HK-2 (cell line): ENCODE data around the gene BCAS2.
"Not testable (repeated sequence)": the region's sequence is repeated elsewhere in the genome, so short reads cannot be mapped to it uniquely, and the experiment has no call there.

Experiments used
- DNase-seq: peaks from one replicate; pipeline ENCODE4 v3.0.0-alpha.2; 2018; ENCODE audit not compliant: unreplicated experiment

Gene BCAS2

DNA sequence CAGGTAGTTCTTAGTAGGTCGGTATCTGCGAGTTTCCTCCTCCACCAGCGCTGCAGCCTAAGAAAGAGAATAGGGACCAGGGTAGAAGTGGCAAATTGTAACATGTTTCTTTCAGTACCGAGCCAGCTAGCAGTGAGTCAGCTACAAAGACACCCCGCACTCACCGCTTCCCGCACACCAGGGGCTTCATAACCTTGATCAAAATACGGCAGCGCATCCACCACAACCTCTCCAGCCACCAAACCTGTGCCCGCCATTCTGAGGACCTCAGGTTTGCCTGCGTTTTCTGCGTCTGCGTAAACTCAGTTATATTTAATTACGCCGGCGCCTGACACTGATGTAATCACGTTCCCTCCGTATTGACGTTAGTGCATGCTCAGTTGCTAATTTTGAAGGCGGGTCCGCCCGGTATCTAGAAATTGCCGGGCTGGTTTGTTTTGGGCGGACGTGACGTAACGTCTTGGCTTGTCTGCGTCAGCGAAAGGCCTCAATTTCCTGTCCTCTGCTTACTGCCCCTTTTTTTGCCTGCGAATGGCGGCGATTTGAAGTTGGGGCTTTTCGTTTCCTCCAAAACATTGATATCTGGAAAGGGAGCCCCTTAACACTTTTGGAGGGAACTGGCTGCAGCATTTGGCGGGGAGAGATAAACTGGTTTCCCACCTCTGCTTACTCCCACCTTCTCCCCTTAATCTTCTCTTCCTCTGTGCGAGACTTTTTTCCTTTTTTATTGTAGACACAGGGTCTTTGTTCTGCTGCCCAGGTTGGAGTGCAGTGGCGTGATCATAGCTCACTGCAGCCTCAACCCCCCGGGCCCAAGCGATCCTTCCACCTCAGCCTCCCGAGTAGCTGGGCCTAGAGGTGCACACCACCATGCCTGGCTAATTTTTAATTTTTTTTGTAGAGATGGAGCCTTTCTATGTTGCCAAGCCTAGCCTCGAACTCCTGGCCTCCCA lies at the start of gene BCAS2:
BCAS2 (minus strand) TSS at position 281 of the 953 bp plus-strand sequence; CDS start at position 257, 24 bp downstream.
- peak; percentile 93 for DNase-seq

DNA sequence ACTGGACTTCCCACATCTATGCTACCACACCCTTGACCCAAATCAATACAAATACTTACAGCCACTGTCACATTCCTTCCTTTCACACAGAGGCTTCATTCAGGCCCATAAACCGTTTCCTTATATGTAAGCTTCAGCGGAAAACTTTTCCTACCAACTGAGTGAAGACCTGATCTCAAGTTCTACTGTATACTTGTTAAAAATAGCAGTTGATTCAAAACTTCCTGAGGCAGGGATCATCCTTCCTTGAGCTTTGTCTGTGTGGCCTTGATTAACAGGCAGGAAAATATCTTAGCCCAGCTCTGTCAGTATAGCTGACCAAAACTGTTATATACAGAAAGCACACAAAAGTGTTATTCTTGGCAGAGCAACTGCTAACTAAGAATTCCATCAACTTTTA lies 45.7 kb upstream of the BCAS2 start:
- no peak for DNase-seq

DNA sequence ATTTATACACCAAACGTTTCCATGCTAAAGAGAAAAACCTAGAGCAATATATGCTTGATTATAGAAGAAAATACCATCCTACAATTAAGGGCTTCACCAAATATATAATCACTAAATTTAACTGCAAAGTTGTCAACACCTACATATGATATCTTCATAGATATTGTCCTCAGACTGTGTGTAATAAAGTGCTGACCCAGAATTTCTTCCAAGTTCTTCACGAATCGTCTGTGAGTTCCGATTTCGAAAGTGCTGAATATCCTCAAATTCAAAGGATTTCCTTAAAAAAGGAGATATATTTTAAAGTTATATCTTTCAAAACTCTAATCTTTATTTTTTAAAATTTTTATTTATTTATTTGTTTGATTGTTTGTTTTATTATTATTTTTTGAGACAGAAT lies 41.9 kb upstream of the BCAS2 start:
- DNase-seq, result no peak

DNA sequence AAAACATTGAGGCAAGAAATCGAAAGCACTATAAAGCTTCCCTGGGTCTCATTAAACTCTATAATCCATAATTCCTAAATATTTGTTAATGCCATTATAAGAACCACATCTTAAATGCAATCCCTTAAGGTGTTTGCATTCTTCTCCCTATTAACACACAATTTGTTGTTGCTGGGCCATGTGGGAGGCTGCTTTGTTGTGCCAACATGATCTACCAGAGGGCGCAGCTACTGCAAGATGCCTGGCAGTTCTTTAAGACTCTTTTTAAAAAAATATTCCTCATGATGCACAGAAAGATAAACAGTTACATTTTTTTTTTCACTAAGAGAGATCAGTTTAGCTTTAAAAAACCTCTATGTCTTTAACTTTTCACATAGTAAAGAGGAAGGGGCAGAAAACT lies 39.0 kb upstream of the BCAS2 start:
- no peak for DNase-seq

DNA sequence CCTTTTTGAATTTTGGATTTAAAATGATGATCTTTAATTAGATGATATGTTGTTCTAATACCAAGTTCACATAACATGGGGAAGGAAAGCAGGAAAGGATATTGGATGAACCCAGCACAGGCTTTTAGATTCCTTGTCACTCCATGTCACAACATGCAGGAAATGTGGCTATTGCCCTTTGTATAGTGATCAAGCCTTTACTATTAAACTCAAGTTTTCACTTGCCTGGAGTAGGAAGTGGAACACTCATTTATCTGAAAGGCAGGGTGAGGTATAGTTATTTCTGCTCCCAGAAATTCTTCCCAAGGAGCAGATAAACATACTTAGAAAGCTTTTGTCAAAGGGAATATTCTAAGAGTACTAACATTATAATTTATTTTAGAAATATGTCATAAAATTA lies 37.2 kb upstream of the BCAS2 start:
- DNase-seq, result no peak

DNA sequence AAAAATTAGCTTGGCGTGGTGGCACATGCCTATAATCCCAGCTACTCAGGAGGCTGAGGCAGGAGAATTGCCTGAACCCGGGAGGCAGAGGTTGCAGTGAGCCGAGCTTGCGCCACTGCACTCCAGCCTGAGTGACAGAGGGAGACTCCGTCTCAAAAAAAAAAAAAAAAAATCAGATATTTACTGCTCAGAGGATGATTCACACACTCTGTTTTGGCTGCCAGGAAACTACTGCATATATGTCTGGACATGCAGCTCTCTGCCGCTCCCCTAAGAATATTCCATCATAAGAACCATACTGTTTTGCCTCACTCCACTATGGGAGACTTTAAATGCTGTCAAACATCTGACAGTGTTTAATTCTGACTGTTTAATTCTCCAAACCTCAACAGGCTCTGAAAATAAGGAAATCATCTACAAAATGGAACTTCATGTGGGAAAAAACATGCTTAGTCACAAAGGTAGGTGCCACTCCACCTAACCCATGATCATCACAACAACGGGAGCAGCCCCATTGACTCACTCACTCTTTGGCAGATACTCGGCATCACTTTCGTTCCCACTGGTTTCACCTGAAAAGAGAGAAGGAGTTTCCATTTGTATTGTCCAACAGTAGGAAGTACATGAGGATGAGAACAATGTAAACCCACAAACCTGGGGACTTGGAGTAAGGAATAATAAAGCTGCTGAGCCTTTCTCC lies 29.3 kb upstream of the BCAS2 start:
- DNase-seq, result no peak

DNA sequence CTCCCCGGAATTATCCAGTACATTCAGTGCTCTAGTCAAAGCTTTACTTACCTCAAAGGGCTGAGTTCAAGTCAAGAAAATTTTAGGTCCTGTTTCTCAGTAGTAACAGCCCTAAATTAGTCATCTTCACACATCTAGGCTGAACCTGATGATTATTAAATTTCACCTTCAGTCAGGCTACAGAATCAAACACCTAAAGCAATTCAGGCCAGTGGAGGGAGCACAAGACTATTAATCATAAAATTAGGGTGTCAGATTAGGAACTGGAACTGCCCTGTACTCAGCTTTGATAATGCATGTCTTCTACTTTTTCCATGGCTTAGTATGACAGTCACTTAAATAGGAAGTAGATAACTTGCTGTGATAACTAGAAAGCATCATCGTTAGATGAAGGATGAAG lies 28.4 kb upstream of the BCAS2 start:
- no peak for DNase-seq

DNA sequence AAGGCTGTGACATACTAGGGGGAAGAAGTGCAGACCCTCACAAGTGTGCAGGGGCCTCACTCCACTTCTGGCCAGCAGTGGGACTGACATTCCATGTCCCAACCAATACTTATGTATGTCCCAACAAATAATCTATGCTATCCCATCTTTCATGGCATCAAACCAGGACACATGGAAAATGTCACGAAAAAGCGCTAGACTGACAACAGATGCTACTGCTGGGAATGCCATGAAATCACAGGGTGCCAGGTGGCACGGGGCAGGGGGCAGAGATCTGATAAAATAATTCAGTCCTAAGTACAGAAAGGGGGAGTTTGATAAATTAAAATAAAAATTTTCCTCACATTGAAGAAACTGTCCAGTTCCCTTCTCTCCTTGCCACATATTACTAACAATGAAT lies 27.6 kb upstream of the BCAS2 start:
- DNase-seq, result no peak

DNA sequence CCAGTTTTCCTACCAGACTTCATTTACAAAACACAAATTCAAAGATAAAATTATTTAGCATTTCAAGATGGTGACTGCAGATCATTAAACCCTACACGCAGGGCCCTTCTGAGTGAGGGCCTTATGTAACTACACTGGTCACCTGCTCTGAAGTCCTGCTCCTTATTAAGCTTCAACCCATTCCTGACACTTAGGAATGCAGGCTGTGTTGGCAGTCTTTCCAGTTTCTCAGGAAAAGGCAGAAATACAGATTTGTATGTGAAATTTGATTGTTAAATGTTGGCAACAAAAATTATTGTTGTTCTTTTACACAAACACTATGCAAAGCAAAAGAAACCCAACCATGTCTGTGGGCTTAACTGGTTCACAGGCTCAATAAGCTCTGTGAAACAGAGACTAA lies 25.8 kb upstream of the BCAS2 start:
- no peak for DNase-seq

DNA sequence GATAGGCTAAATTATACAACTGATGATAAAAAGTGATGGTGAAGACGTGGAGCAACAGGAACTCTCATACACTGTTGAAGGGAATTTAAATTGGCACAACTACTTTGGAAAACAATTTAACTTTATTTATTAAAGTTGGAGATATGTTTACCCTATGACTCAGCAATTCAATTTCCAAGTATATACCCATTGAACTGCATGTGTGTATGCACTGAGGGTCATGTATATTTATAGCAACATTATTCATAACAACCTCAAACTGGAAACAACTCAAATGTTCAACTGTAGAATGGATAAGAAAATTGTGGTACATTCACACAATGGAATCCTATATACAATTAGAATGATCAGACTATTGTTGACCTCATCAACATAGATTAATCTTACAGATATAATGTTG lies 16.5 kb upstream of the BCAS2 start:
- DNase-seq, result no peak

DNA sequence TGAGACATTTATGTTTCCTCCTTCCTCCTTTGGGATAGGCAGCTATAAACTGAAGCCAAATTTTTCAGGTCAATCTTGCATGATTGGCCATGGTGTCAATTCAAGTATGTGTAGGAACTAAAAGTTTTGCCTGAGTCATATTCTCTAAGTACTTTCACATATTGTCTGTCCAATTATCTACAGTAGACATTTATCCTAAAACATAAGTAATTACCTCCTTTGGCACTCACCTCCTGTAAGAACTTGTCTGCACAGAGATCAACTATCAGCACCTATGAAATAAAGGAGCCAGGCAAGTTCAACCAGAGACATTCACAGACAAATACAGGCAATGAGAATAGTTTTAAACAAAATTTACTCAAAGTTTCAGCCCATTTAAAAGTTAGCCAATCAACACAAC lies 14.2 kb upstream of the BCAS2 start:
- no peak for DNase-seq

DNA sequence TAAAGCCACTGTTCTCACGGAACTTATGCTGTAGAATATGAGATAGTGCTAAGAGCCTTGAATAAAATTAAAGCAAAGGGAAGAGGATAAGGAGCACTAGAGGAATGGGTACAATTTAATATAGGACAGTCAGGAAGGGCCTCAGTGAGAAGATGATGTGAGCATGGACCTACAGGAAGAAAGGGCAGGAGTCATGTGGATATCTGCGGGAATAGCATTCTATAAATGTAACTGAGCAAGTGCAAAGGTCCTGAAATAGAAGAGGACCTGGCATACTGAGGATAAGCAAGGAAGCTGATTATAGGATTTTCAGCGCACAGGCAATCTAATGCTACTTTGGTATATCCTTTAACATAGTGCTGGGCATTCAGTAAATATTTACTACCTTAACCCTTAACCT lies 12.6 kb upstream of the BCAS2 start:
- no peak for DNase-seq

DNA sequence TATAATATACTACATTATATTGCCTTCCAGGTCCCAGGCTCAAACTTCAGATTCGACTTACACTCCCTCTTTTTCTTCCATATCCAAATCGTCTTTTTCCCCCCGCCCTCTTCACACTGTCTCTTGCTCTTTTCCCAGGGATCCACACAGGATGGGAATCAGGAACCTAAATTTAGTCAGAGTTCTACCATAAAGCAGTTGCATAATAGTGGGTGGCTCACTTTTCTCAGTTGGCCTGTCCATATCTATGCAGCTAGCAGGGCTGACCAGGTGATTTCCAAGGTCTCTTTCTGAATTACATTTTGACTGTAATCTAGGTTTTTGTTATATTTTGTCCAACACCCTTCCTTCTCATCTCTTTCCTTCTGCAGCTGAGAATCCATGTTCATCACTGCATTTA lies 7.7 kb upstream of the BCAS2 start:
- no peak for DNase-seq

DNA sequence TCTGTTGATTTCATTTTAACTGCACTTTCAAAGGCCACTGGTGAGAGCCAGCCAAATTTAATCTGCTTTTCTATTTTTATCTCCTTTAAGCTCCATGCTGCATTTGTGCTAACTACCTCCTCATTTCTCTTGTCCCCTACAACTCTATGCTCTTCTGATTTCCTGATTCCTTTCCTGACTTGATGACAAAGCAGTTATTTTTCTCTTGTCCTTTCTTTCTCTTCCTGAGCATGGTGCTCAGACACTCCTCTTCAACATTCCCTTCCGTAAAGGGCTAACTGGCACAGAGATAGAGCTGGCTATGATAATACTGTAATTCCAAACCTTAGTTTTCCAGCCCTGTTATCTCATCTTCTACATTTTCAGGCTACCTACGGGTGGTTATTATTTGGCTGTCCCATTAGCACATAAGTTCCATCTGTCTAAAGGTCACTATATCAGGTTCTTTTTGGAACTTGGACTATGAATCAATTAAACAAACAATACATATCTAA lies 6.8 kb upstream of the BCAS2 start:
- DNase-seq, result no peak

DNA sequence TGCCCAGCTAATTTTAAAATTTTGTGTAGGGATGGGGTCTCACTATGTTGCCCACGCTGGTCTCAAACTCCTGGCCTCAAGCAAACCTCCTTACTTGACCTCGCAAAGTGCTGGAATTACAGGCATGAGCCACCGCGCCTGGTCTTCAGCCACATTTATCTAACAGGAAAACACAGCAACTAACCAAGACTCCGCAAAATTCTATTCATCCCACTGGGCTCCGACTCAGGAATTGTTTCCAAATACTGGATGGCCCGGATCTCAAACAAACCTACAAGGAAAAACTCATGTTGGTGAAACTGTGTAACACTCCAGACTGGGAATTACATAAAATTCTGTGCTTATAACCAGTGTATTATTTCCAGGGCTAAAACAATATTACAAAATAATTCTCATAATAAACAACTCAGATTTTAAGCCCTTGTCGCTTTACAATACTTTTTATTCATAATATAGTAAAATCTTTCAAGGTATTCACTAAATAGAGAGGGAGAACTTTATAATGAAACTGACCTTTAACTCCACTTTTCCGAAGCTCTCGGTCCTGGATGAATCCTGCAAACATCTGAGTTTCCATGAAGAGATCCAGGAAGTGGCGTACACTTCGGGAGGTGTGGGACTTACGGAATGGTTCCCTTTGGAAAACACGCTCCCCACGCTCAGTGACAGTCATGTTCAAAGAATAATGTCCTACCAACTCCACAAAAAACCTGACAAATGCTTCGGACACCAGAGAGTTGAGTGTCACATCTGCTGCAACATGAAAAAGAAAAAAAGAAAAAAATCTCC lies 6.0 kb upstream of the BCAS2 start:
- no peak for DNase-seq

DNA sequence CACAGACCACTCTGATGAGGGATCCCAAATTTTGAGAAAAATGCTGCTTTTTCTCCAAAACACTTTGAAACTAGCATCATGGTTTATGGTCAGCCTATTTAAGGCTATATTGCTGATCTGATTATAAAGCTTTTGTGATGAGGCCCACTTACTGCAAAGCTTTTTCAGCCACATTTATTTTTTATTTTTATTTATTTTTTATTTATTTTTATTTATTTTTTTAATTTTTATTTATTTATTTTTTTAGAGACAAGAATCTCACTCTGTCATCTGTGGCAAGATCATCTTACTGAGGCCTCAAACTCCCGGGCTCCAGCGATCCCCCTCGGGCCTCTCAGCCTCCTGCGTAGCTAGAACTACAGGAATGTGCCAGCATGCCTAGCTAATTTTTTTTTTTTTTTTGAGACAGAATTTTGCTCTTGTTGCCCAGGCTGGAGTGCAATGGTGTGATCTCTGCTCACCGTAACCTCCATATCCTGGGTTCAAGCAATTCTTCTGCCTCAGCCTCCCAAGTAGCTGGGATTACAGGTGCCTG lies 5.2 kb upstream of the BCAS2 start:
- DNase-seq, result no peak

DNA sequence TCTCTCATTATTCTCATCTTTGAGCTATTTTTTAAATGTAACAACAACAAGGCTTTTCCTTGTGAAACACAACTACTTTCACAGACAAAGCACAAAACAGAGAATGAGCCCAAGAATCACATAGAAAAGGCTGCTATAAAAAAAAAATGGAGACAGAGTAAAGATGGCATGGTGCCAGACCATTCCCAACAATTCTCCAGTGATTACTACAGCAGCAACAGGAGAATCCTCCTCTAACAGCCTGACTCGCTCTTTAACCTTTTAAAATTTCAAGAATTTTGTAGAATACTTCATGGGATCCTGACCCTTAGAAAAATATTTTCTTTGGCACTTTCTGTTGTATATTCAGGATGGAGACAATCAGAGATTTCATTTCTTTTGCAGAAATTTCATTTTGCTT lies 3.8 kb upstream of the BCAS2 start:
- DNase-seq, result no peak

DNA sequence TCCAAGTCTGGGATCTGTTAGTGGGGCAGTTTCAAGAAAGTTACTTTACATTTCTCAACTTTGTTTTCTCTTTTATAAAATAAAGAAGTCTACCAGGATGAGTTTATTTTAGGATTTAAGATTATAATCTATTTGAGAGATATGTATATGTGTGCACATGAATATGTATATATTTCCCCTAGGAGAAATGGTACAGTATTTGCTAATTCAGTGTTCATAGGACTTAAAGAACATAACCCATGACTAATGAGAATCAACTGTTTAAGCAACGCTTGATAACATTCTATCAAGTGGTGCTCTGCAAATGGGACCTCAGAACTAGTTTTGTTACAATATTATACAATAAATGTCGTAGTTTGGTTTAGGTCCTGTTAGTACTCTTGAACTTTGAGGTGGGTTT lies 7.0 kb downstream of the BCAS2 start:
- no peak for DNase-seq

DNA sequence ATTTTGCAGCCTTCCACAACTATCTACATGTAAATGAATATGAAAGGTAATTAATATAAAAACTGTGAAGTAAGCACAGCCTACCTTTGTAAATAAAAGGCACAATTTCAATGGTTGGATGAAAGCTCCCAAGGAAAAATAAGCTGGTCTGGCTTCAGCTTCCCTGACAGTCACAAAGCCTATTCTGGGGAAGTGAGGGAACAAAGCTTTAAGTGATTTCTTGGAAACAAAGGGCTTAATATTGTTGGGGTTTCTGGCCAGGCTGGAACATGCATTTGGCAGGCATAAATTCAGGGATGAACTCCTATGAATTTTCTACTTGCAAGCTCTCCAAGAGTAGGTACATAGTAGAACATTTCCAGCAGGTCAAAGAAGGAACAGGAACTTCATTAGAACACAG lies 17.3 kb downstream of the BCAS2 start:
- DNase-seq, result no peak

DNA sequence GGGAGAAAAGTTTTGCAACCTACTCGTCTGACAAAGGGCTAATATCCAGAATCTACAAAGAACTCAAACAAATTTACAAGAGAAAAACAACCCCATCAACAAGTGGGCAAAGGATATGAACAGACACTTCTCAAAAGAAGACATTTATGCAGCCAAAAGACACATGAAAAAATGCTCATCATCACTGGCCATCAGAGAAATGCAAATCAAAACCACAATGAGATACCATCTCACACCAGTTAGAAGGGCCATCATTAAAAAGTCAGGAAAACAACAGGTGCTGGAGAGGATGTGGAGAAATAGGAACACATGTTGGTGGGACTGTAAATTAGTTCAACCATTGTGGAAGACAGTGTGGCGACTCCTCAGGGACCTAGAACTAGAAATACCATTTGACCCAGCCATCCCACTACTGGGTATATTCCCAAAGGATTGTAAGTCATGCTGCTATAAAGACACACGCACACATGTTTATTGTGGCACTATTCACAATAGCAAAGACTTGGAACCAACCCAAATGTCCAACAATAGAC lies 18.4 kb downstream of the BCAS2 start:
- DNase-seq, result not testable (repeated sequence)

DNA sequence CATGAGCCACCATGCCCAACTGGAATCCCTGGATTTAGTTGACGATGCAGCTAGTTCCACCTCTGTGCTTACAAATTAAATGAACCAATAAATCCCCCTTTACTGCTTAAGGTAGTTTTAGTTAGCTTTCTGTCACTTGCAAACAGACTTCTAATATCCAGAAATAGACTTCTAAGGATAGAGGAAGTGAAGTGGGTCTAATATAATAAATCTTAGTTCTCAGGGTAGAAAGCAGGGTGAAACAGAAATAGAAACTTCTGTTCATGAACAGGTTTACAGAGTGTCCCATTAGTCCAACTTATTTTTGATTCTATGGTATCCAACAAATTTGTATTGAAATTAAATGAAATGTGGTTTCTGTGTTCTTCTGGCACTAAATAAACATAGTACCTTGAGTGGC lies 20.1 kb downstream of the BCAS2 start:
- no peak for DNase-seq

DNA sequence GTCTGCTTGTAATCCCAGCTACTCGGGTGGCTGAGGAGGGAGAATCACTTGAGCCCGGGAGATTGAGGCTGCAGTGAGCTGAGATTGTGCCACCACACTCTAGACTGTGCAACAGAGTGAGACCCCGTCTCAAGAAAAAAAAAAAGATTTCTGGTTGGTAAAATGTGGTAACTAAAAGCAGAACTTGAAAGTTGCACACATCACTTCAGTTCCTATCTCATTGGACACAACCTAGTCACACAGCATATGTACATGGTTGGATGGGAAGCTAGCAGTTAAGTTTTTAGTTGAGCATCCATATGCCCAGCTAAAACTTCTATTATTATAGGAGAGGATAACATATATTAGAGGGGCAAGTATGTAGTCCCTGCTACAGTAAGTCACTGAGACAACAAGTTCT lies 22.1 kb downstream of the BCAS2 start:
- no peak for DNase-seq
